H54 (cell line): ENCODE measurements around the gene MRPS35.

ENCODE experiments used
- DNase-seq: peaks from one replicate; pipeline ENCODE4 v3.0.0; 2011; ENCODE audit warnings: low spot score, mixed read lengths; ENCODE audit not compliant: insufficient read length
- FAIRE-seq: peaks from 3 replicates; lab custom pipeline; 2011; peaks lifted over from hg19 to GRCh38; lab: Jason Lieb, UNC
- POLR2A ChIP-seq: IDR thresholded peaks from 2 replicates; pipeline ENCODE4 v1.6.1; 2011; ENCODE audit warnings: low read depth, mild to moderate bottlenecking, low read length

The MRPS35 gene

GRCh38 chr12:27693403-27693802 lies 17.2 kb upstream of the MRPS35 start:
- DNase-seq: no peak
- no peak for FAIRE-seq
- no peak for TF ChIP-seq POLR2A

DNA sequence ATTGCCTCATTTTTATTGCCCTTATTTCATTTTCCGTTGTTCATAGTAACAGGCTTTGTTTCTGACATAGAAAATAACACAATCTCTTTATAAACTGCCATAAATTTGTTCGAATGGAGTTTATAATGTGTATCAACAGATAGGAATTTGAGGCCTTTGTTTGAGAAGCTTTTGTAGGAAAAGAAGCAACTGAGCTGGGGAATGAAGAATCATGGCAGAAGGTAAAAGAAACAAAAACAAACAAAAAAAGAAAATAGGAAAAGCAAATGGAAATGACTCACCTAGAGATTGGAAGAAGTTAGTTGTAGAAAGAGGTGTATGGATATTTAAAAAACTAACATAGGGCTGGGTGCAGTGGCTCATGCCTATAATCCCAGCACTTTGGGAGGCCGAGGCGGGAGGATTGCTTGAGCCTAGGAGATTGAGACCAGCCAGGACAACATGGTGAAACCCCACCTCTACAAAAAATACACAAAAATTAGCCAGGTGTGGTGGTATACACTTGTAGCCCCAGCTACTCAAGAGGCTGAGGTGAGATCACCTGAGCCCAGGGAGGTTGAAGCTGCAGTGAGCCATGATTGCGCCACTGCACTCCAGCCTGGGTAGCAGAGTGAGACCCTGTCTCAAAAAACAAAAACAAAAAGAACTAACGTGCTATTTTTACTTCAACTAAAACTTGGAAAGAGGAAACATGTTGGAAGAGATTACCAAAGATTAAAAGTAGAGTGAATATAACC lies 14.9 kb upstream of the MRPS35 start:
- DNase-seq (no peak), FAIRE-seq (no peak)
- TF ChIP-seq POLR2A: no peak

DNA sequence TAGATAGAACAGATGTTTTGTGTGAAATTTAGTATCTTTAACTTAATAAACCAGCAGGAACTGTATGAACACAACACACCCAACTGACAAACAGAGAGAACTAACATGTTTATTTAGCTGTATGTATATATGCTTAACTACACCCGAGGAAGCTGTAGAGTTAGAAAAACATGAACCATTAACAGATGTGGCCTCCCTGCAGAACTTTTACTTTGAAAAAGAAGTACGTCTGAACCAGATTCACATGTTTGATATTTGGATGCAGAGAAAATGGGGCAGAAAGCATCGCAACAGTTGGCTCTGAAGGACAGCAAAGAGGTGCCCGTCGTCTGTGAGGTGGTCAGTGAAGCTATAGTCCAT lies 14.4 kb upstream of the MRPS35 start, which contains the start of gene REP15:
Gene REP15 (plus strand): TSS at position 155 of the 360 bp plus-strand sequence. CDS start 116 bp downstream, at position 271.
- no peak for TF ChIP-seq POLR2A
- no peak for FAIRE-seq

DNA sequence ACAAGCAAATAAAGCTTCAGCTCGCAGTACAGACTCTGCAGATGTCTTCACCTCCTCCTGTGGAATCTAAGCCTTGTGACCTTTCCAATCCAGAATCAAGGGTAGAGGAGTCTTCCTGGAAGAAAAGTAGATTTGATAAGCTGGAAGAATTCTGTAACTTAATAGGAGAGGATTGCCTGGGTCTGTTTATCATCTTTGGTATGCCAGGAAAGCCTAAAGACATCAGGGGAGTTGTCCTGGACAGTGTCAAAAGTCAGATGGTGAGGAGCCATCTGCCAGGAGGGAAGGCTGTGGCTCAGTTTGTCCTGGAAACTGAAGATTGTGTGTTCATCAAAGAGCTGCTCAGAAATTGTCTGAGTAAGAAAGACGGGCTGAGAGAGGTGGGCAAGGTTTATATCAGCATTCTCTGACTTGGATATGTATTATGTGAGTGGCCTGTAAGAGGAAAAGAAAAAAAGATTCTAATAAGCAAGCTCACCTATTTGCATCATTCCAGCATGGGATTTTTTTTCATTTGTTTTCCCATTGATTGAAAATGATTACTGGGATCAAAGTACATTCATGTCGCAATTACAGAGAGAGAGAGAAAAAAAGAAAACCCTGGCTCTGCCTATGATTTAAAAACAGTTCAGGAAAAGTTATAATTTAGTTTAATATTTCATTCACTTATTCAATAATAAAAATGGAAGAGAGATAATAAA lies 13.6 kb upstream of the MRPS35 start:
- FAIRE-seq (no peak), DNase-seq (no peak)
- TF ChIP-seq POLR2A: no peak

More for the DNA sequence above, 14.4 kb upstream of the MRPS35 start, which contains the start of gene REP15:
- no peak for DNase-seq

DNA sequence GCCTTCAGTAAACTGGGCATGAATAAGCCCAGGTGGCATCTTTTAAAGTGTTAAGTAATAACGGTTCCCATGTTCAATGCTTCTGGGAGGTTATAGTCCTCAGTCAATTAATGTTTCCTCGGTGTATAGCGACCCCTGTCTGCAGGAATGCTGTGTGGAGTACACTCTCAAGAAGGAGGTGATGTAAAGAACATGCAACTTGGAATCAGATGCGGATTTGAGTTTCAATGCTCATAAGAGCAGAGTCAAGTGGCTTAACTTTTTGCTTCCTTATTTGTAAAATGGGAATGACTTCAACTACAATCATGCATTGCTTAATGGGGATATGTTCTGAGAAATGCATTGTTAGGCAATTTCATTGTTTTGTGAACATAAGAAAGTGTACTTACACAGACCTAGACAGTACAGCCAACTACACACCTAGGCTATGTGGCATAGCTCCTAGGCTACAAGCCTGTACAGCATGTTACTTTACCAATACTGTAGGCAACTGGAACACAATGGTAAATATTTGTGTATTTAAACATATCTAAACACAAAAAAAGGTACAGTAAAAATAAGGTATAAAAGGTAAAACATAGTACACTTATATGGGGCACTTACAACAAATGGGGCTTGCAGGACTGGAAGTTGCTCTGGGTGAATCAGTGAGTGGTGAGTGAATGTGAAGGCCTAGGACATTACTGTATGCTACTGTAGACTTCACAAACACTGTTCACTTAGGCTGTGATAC lies 6.7 kb upstream of the MRPS35 start:
- TF ChIP-seq POLR2A: no peak
- DNase-seq: peak; percentile 36
- FAIRE-seq: peak; percentile 95

GRCh38 chr12:27705263-27705662 lies 5.4 kb upstream of the MRPS35 start:
- DNase-seq: no peak
- no peak for TF ChIP-seq POLR2A
- no peak for FAIRE-seq

GRCh38 chr12:27707216-27707615 lies 3.4 kb upstream of the MRPS35 start:
- FAIRE-seq (no peak), DNase-seq (no peak)
- no peak for TF ChIP-seq POLR2A

DNA sequence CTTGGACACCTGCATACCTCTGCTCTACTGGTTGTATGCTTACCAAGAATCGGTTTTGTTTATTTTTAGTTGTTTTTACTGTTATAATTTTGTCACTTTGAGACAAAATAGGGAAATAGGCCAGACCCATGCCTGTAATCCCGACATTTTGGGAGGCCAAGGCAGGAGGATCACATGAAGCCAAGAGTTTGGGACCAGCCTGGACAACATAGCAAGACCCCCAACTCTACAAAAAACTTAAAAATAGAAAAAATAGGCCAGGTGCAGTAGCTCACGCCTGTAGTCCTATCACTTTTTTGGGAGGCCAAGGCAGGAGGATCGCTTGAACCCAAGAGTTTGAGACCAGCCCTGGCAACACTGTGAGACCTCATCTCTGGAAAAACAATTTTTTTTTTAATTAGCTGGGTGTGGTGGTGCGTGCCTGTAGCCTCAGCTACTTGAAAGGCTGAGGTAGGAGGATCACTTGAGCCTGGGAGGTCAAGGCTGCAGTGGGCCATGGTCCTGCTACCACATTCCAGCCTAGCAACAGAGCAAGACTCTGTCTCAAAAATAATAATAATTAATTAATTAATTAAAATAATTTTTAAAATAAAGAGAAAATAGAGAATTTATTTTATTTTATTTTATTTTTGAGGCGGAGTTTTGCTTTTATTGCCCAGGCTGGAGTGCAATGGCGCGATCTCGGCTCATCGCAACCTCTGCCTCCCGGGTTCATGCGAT lies 1.3 kb upstream of the MRPS35 start:
- no peak for TF ChIP-seq POLR2A
- FAIRE-seq (no peak), DNase-seq (no peak)

GRCh38 chr12:27709932-27710591 lies 570 bp upstream of the MRPS35 start:
- DNase-seq: peak; percentile 4
- FAIRE-seq: no peak
- no peak for TF ChIP-seq POLR2A

DNA sequence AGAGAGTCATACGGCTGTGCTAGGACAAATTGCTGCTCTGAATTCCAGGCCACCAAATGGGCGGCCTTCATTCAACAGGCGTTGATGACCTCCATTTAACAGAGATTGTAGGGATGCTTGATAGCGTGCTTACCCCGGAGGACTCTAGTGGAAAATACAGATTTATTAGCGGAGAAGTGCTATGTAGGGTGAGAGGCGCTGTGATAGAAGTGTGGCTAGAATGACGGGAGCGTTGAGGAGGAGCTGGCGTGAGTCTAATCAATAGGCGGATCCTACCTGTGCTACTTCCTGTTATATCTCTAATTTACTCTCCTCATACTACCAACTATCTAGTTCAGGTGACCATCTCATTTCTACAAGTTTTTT lies 668 bp downstream of the MRPS35 start:
- TF ChIP-seq POLR2A: no peak
- DNase-seq (no peak), FAIRE-seq (no peak)

GRCh38 chr12:27711967-27712366 lies 1.3 kb downstream of the MRPS35 start:
- DNase-seq: no peak
- TF ChIP-seq POLR2A: no peak
- no peak for FAIRE-seq

DNA sequence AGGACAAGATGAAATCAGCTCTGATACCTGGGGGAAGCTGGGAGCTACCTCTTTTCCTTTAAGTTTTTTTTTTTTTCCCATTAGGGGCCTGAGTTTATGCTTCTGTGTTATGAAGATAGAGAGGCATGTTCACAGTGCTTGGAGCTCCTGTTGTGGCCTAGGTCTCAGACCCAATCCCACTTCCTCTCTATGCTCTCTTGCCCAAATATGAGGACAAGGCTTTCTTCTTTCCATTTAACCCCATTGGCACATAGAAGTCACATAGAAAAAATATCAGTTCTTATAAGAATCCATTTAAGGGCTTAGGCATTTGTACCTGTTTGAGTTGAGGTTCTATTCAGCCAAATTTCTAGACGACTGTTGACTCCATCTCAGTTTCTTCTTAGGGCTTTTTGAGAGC lies 12.6 kb downstream of the MRPS35 start:
- TF ChIP-seq POLR2A: no peak
- DNase-seq (no peak), FAIRE-seq (no peak)

GRCh38 chr12:27730097-27730588 lies 19.5 kb downstream of the MRPS35 start:
- FAIRE-seq (peak; percentile 11), DNase-seq (no peak)
- TF ChIP-seq POLR2A: no peak

DNA sequence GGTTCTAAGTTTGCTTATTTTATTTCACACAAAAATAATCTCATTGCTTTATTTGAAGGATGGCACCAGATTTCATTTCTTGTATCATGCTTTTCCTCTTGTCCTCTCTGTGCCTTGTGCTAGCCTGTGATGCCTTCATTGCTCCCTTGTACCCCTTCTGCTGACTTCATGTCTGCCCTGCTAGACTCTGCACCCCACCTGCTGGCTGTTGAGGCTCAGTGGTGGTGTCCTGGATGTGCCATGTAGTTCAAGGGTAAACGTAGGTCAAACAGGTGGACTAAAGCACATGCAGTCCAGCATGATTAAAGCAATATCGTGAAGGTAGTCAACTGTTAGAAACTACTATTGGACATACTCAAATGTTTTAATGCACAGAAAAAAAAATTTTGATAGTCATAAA lies 21.6 kb downstream of the MRPS35 start:
- TF ChIP-seq POLR2A: no peak
- FAIRE-seq (peak; percentile 89), DNase-seq (no peak)
